ENCODE measurements around the gene CAMK2B.

DNA sequence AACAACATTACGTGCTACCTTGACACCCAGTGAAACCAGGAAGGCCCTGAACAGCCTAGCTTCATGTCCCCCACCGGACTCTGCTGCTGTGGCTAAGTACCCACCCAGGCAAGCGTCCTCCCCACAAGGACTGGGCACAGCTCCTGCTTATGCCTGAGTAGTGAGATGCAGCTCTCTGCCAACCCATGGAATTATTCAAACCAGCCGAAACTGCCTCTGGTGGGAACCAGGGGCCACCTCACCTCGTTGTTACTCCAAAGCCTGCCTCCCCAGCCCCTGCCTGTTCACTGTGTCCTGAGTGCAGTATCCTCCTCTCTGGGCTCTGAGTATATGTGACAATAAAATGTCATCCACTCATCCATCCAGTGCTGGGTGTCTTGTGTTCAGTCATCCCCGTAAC lies 52.4 kb downstream of the CAMK2B start:
- TF ChIP-seq, protein P1, sequence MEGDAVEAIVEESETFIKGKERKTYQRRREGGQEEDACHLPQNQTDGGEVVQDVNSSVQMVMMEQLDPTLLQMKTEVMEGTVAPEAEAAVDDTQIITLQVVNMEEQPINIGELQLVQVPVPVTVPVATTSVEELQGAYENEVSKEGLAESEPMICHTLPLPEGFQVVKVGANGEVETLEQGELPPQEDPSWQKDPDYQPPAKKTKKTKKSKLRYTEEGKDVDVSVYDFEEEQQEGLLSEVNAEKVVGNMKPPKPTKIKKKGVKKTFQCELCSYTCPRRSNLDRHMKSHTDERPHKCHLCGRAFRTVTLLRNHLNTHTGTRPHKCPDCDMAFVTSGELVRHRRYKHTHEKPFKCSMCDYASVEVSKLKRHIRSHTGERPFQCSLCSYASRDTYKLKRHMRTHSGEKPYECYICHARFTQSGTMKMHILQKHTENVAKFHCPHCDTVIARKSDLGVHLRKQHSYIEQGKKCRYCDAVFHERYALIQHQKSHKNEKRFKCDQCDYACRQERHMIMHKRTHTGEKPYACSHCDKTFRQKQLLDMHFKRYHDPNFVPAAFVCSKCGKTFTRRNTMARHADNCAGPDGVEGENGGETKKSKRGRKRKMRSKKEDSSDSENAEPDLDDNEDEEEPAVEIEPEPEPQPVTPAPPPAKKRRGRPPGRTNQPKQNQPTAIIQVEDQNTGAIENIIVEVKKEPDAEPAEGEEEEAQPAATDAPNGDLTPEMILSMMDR (conservative IDR thresholded peaks at IDR 0.05): no peak
- no peak for TF ChIP-seq ZFX (IDR thresholded peaks at IDR 0.05)
